Measurements from ENCODE around the gene ZGPAT. TPM values are rescaled to one million over a fixed set of nuclear protein-coding genes. Genes with fewer than 3 reads are reported as not detected.

The ZGPAT gene
- total and polyA plus RNA-seq, 2 donors (not counting 1 experiment from before 2014, with no cell fraction given), result 46.1 to 62.1 TPM

- H3K9me3 Mint-ChIP-seq (ENCODE audit: insufficient read depth), result no peaks in the 10 kb centered on the region
- no peaks in the 10 kb centered on the region for H3K4me1 Mint-ChIP-seq
- 94% methylated on average over 22 of the region's 23 CpGs for WGBS (ENCODE audit: insufficient coverage)
- no peaks in the 10 kb centered on the region for H3K4me1 ChIP-seq (ENCODE audit: control insufficient read depth in 2 of 2, insufficient read depth in 2 of 2, low read length in 2 of 2)
- no peaks in the 10 kb centered on the region for H3K9me3 ChIP-seq (ENCODE audit: control extremely low read depth in 1 of 3, control insufficient read depth in 2 of 3, insufficient read depth in 1 of 3, low read length in 2 of 3)
- no peak overlapping the region for H3K4me3 ChIP-seq (ENCODE audit: control extremely low read depth in 1 of 5, extremely low read depth in 1 of 5, insufficient read depth in 1 of 5, low read depth in 2 of 5, low read length in 4 of 5)
- intact Hi-C loops (cut with micrococcal nuclease), result no loop called here
- ChIA-PET POLR2A (no interaction called here), CTCF (no interaction called here)
- H3K27me3 Mint-ChIP-seq, result no peaks in the 10 kb centered on the region
- no peak overlapping the region for H3K4me3 Mint-ChIP-seq
- no peaks in the 10 kb centered on the region for H3K79me2 ChIP-seq (ENCODE audit: control insufficient read depth, insufficient read depth, low read length)
- no peak overlapping the region for H3K27ac ChIP-seq (ENCODE audit: low read length in 2 of 2)
- no peaks in the 10 kb centered on the region for H3K27me3 ChIP-seq (replicated peaks in 1 of 4; ENCODE audit: control extremely low read depth in 1 of 4, control insufficient read depth in 3 of 4, insufficient read depth in 4 of 4, low read length in 3 of 4)
- no peak overlapping the region for H3K4me2 ChIP-seq (replicated peaks; ENCODE audit: low read depth, low read length, poor library complexity, severe bottlenecking)
- no peak for TF ChIP-seq CTCF (IDR thresholded peaks at IDR 0.05)
- no peak overlapping the region for H3K27ac Mint-ChIP-seq
- no peak overlapping the region for H3K9ac ChIP-seq (ENCODE audit: low read length)
- ATAC-seq (ENCODE audit: low read depth), result no peak
- no peak overlapping the region for H2AFZ ChIP-seq (ENCODE audit: insufficient read depth, low read depth, low read length, poor library complexity, severe bottlenecking)
- no peaks in the 10 kb centered on the region for H4K20me1 ChIP-seq (ENCODE audit: control insufficient read depth, insufficient read depth, low read length, poor library complexity, severe bottlenecking)
- DNase-seq, result no peak
- peaks cover 0 to 3% of the 10 kb centered on the region in 2 experiments for H3K36me3 ChIP-seq (replicated peaks in 1 of 2; ENCODE audit: control extremely low read depth in 1 of 2, control insufficient read depth in 1 of 2, extremely low read depth in 1 of 2, insufficient read depth in 2 of 2, low read length in 1 of 2)
Observed at GRCh38 chr20:63680857-63681608, 26.8 kb upstream of the ZGPAT start.

- H3K27me3 ChIP-seq (replicated peaks in 1 of 4; ENCODE audit: control extremely low read depth in 1 of 4, control insufficient read depth in 3 of 4, insufficient read depth in 4 of 4, low read length in 3 of 4), result no peaks in the 10 kb centered on the region
- WGBS (ENCODE audit: insufficient coverage), result 97% methylated on average over 13 of the region's 13 CpGs
- ChIA-PET POLR2A (no interaction called here), CTCF (no interaction called here)
- no peak overlapping the region for H3K4me2 ChIP-seq (replicated peaks; ENCODE audit: low read depth, low read length, poor library complexity, severe bottlenecking)
- H3K9me3 ChIP-seq (ENCODE audit: control extremely low read depth in 1 of 3, control insufficient read depth in 2 of 3, insufficient read depth in 1 of 3, low read length in 2 of 3), result no peaks in the 10 kb centered on the region
- Mint-ChIP-seq H3K4me3 (no peak overlapping the region), H3K27ac (no peak overlapping the region), H3K27me3 (no peaks in the 10 kb centered on the region), H3K4me1 (no peaks in the 10 kb centered on the region), H3K9me3 (ENCODE audit: insufficient read depth) (no peaks in the 10 kb centered on the region)
- H4K20me1 ChIP-seq (ENCODE audit: control insufficient read depth, insufficient read depth, low read length, poor library complexity, severe bottlenecking), result no peaks in the 10 kb centered on the region
- H3K36me3 ChIP-seq (replicated peaks in 1 of 2; ENCODE audit: control extremely low read depth in 1 of 2, control insufficient read depth in 1 of 2, extremely low read depth in 1 of 2, insufficient read depth in 2 of 2, low read length in 1 of 2), result peaks cover 0 to 3% of the 10 kb centered on the region in 2 experiments
- TF ChIP-seq CTCF (IDR thresholded peaks at IDR 0.05) (no peak), EZH2 (IDR thresholded peaks at IDR 0.05; ENCODE audit: borderline replicate concordance, insufficient read depth, low read depth, low read length, poor library complexity, severe bottlenecking) (no peak)
- no peaks in the 10 kb centered on the region for H3K79me2 ChIP-seq (ENCODE audit: control insufficient read depth, insufficient read depth, low read length)
- peaks cover 0 to 2% of the 10 kb centered on the region in 2 donors for H3K4me1 ChIP-seq (ENCODE audit: control insufficient read depth in 2 of 2, insufficient read depth in 2 of 2, low read length in 2 of 2)
- intact Hi-C loops (cut with micrococcal nuclease), result no loop called here
- H3K27ac ChIP-seq (ENCODE audit: low read length in 2 of 2), result no peak overlapping the region
- no peak overlapping the region for H2AFZ ChIP-seq (ENCODE audit: insufficient read depth, low read depth, low read length, poor library complexity, severe bottlenecking)
- ATAC-seq (ENCODE audit: low read depth) (no peak), DNase-seq (no peak)
- no peak overlapping the region for H3K9ac ChIP-seq (ENCODE audit: low read length)
- no peak overlapping the region for H3K4me3 ChIP-seq (ENCODE audit: control extremely low read depth in 1 of 5, extremely low read depth in 1 of 5, insufficient read depth in 1 of 5, low read depth in 2 of 5, low read length in 4 of 5)
Observed at GRCh38 chr20:63681609-63682142, 26.2 kb upstream of the ZGPAT start.
